ENCODE data around the gene SLC30A5. TPM values are rescaled to one million over a fixed set of nuclear protein-coding genes. Genes with fewer than 3 reads are reported as not detected.
"Not testable (repeated sequence)": the region's sequence is repeated elsewhere in the genome, so short reads cannot be mapped to it uniquely, and the experiment has no call there.

Gene SLC30A5
- total and polyA plus RNA-seq, 7 donors = 8.3 to 56.4 (median 37.2) TPM

DNA sequence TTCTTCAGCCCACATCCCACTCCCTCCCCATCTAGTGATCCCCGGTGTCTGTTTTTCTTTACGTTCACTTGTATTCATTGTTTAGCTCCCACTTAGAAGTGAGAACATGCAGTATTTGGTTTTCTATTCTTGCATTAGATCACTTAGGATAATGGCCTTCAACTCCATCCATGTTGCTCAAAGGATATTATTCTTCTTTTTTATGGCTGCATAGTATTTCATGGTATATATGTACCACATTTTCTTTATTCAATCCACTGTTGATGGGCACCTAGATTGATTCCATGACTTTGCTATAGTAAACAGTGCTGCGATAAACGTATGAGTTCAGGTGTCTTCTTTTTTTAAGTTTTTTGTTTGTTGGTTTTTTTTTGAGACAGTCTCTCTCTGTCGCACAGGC lies 44.0 kb downstream of the SLC30A5 start:
- H3K4me1 ChIP-seq = no peaks in the 10 kb centered on the region
- no peak for TF ChIP-seq EP300 (IDR thresholded peaks at IDR 0.05)
- TF ChIP-seq POLR2A (IDR thresholded peaks at IDR 0.05) = no peak
- TF ChIP-seq, protein P1, sequence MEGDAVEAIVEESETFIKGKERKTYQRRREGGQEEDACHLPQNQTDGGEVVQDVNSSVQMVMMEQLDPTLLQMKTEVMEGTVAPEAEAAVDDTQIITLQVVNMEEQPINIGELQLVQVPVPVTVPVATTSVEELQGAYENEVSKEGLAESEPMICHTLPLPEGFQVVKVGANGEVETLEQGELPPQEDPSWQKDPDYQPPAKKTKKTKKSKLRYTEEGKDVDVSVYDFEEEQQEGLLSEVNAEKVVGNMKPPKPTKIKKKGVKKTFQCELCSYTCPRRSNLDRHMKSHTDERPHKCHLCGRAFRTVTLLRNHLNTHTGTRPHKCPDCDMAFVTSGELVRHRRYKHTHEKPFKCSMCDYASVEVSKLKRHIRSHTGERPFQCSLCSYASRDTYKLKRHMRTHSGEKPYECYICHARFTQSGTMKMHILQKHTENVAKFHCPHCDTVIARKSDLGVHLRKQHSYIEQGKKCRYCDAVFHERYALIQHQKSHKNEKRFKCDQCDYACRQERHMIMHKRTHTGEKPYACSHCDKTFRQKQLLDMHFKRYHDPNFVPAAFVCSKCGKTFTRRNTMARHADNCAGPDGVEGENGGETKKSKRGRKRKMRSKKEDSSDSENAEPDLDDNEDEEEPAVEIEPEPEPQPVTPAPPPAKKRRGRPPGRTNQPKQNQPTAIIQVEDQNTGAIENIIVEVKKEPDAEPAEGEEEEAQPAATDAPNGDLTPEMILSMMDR (IDR thresholded peaks at IDR 0.05) = no peak
- TF ChIP-seq POLR2AphosphoS5 (IDR thresholded peaks at IDR 0.05) = no peak
- intact Hi-C loops (cut with DNase I) = no loop called here
- no peak overlapping the region for H3K27ac ChIP-seq
- peaks cover 0 to 6% (median 0%) of the 10 kb centered on the region in 4 donors for H3K36me3 ChIP-seq
- H3K4me3 ChIP-seq = no peak overlapping the region
- peaks cover 0 to 5% (median 1%) of the 10 kb centered on the region in 4 donors for H3K9me3 ChIP-seq
- DNase-seq = no peak
- 98% methylated on average over 5 of the region's 5 CpGs for WGBS, 2 donors
- H3K27me3 ChIP-seq = no peaks in the 10 kb centered on the region

DNA sequence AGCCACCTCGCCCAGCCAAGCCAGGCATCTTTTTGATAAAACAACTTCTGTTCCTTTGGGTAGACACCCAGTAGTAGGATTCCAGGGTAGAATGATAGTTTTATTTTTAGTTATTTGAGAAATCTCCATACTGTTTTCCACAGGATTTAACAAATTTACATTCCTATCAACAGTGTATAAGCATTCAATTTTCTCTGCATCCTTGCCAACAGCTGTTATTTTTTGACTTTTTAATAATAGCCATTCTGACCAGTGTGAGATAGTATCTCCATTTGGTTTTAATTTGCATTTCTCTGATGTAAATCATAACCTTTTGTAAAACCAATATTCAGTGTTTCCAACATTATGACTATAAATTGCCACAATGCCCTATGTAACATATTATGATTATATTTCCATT lies 45.0 kb downstream of the SLC30A5 start:
- no peak overlapping the region for H3K4me3 ChIP-seq
- TF ChIP-seq POLR2AphosphoS5 (IDR thresholded peaks at IDR 0.05) (no peak), EP300 (IDR thresholded peaks at IDR 0.05) (no peak), POLR2A (IDR thresholded peaks at IDR 0.05) (no peak)
- TF ChIP-seq, protein P1 (IDR thresholded peaks at IDR 0.05) = no peak
- H3K9me3 ChIP-seq = peaks cover 0 to 5% (median 1%) of the 10 kb centered on the region in 4 donors
- H3K27me3 ChIP-seq = no peaks in the 10 kb centered on the region
- WGBS, 2 donors = 78 to 92% methylated on average over 1 of the region's 1 CpG
- H3K4me1 ChIP-seq = no peaks in the 10 kb centered on the region
- no peaks in the 10 kb centered on the region for H3K36me3 ChIP-seq
- H3K27ac ChIP-seq = no peak overlapping the region
- intact Hi-C loops (cut with DNase I) = no loop called here
- no peak for DNase-seq

DNA sequence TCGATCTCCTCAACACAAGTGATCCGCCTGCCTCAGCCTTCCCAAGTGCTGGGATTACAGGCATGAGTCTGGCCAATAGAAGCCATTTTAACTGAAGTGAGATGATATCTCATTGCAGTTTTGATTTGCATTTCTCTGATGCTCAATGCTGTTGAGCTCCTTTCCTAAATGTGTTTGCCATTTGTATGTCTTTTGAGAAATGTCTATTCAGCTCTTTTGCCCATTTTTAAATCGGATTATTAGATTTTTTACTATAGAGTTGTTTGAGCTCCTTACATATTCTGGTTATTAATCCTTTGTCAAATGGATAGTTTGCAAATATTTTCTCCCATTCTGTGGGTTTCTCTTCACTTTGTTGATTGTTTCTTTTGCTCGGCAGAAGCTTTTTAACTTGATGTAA lies 46.4 kb downstream of the SLC30A5 start:
- H3K4me1 ChIP-seq; H3K36me3 ChIP-seq; intact Hi-C loops (cut with DNase I); DNase-seq; H3K27me3 ChIP-seq; H3K27ac ChIP-seq; H3K4me3 ChIP-seq; H3K9me3 ChIP-seq: not testable (repeated sequence)
- WGBS, 2 donors = 93 to 94% methylated on average over 4 of the region's 4 CpGs

DNA sequence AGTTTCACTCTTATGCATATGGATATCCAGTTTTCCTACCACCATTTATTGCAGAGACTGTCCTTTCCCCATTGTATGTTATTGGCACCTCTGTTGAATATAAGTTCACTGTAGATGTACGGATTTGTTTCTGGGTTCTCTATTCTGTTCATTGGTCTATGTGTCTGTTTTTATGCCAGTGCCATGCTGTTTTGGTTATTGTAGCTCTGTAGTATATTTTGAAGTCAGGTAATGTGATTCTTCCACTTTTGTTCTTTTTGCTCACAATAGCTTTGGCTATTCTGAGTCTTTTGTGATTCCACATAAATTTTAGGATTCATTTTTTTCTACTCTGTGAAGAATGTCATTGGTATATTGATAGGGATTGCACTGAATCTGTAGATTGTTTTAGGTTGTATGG lies 47.0 kb downstream of the SLC30A5 start:
- Histone ChIP-seq H3K27me3 (no peaks in the 10 kb centered on the region), H3K4me1 (no peaks in the 10 kb centered on the region), H3K27ac (no peak overlapping the region), H3K9me3 (peaks cover 0 to 5% (median 1%) of the 10 kb centered on the region in 4 donors), H3K36me3 (no peaks in the 10 kb centered on the region), H3K4me3 (no peak overlapping the region)
- 89 to 91% methylated on average over 1 of the region's 1 CpG for WGBS, 2 donors
- TF ChIP-seq POLR2AphosphoS5 (IDR thresholded peaks at IDR 0.05) (no peak), POLR2A (IDR thresholded peaks at IDR 0.05) (no peak), EP300 (IDR thresholded peaks at IDR 0.05) (no peak)
- TF ChIP-seq, protein P1 (IDR thresholded peaks at IDR 0.05) = no peak
- no peak for DNase-seq
- intact Hi-C loops (cut with DNase I) = no loop called here

DNA sequence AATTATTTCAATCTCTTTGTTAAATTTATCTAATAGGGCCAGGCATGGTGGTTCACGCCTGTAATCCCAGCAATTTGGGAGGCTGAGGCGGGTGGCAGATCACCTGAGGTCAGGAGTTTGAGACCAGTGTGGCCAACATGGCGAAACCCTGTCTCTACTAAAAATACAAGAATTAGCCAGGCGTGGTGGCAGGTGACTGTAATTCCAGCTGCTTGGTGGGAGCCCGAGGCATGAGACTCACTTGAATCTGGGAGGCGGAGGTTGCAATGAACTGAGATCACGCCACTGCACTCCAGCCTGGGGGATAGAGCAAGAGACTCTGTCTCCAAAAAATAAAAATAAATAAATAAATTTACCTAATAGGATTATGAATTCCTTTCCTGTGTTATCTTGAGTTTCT lies 54.8 kb downstream of the SLC30A5 start:
- DNase-seq; H3K27ac ChIP-seq; H3K9me3 ChIP-seq; intact Hi-C loops (cut with DNase I); H3K4me3 ChIP-seq; H3K4me1 ChIP-seq; H3K36me3 ChIP-seq; H3K27me3 ChIP-seq: not testable (repeated sequence)
- WGBS, 2 donors = 95 to 97% methylated on average over 7 of the region's 7 CpGs

DNA sequence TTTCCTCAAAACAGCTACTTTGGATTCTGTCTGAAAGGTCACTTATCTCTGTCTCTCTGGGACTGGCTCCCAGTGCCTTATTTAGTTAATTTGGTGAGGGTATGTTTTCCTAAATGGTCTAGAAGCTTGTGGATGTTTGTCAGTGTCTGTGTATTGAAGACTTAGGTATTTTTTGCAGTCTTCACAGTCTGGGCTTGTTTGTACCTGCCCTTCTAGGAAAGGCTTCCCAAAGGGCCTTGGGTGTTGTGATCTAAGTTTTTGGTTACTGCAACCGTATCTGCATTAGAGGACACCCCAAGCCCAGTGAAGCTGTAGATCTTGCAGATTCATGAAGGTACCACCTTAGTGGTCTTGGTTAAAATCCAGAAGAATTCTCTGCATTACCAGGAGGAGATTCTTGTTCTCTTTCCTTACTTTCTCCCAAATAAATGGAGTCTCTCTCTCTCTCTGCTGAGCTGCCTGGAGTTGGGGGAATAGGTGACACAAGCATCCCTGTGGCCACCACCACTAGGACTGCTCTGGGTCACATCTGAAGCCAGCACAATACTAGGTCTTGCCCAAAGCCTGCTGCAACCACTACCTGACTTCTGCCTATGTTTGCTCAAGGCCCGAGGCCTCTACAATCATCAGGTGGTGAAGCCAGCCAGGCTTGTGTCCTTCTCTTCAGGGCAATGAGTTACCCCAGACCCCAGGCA lies 55.3 kb downstream of the SLC30A5 start:
- 87 to 93% methylated on average over 2 of the region's 2 CpGs for WGBS, 2 donors
- intact Hi-C loops (cut with DNase I) = no loop called here
- H3K4me1 ChIP-seq = no peaks in the 10 kb centered on the region
- H3K36me3 ChIP-seq = no peaks in the 10 kb centered on the region
- H3K27me3 ChIP-seq = no peaks in the 10 kb centered on the region
- H3K27ac ChIP-seq = no peak overlapping the region
- no peak for DNase-seq
- no peaks in the 10 kb centered on the region for H3K9me3 ChIP-seq
- TF ChIP-seq POLR2A (IDR thresholded peaks at IDR 0.05) (no peak), POLR2AphosphoS5 (IDR thresholded peaks at IDR 0.05) (no peak), EP300 (IDR thresholded peaks at IDR 0.05) (no peak)
- TF ChIP-seq, protein P1 (IDR thresholded peaks at IDR 0.05) = no peak
- no peak overlapping the region for H3K4me3 ChIP-seq

Data from sigmoid colon (tissue), 7 donors.